PFSK-1 (cell line): ENCODE data around the gene C1orf167.

Source experiments
- POLR2AphosphoS5 ChIP-seq: IDR thresholded peaks from 2 replicates; pipeline ENCODE4 v1.6.1; 2012; ENCODE audit warnings: low read depth, mild to moderate bottlenecking, control low read depth, low read length, moderate library complexity
- TAF1 ChIP-seq: IDR thresholded peaks from 2 replicates; pipeline ENCODE4 v1.6.1; 2012; ENCODE audit warnings: low read length, control low read depth, borderline replicate concordance; ENCODE audit not compliant: insufficient read depth
- TF ChIP-seq, protein P1 (sequence below), 2 experiments: IDR thresholded peaks; 2 replicates each; pipeline versions ENCODE4 v1.6.1 to v1.8.0; 2011 to 2012; ENCODE audit warnings: low read depth in 2 of 2, low read length in 2 of 2, control low read depth in 1 of 2, inconsistent platforms in 1 of 2, mild to moderate bottlenecking in 1 of 2, moderate library complexity in 1 of 2; ENCODE audit not compliant: insufficient read depth in 1 of 2

DNA sequence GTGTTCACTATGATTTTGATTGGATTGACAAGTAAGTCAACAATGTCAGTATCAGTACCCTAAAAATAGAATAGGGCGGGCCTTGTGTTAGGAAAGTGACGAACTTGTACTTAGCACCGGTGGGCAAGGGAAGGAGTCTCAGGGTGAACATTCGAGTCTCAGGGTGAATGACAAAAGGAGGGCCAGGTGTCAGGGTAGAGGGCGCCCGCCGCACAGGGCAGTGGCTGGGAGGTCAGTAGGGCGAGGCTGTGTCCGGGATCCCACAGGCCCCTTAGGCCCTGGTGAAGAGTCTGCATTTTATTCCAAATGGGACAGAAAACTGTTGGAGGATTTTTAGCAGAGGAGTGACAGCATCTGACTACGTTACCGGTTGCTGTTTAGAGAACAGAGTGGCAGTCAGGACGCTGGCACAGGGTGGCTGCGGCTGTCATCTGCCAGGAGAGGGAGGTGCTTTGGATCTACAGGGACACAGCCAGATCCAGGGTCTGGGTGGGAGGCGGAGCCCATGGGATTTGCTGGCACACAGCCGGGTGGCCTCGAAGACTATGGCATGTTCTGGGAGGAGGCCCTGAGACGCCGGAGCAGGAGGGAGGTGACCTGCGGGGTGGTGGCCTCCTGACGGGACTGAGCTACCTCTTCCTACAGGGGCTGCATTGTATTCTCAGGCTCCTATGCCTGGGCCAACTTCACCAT lies 15.1 kb upstream of the C1orf167 start:
- TF ChIP-seq TAF1, result no peak
- TF ChIP-seq, protein P1, sequence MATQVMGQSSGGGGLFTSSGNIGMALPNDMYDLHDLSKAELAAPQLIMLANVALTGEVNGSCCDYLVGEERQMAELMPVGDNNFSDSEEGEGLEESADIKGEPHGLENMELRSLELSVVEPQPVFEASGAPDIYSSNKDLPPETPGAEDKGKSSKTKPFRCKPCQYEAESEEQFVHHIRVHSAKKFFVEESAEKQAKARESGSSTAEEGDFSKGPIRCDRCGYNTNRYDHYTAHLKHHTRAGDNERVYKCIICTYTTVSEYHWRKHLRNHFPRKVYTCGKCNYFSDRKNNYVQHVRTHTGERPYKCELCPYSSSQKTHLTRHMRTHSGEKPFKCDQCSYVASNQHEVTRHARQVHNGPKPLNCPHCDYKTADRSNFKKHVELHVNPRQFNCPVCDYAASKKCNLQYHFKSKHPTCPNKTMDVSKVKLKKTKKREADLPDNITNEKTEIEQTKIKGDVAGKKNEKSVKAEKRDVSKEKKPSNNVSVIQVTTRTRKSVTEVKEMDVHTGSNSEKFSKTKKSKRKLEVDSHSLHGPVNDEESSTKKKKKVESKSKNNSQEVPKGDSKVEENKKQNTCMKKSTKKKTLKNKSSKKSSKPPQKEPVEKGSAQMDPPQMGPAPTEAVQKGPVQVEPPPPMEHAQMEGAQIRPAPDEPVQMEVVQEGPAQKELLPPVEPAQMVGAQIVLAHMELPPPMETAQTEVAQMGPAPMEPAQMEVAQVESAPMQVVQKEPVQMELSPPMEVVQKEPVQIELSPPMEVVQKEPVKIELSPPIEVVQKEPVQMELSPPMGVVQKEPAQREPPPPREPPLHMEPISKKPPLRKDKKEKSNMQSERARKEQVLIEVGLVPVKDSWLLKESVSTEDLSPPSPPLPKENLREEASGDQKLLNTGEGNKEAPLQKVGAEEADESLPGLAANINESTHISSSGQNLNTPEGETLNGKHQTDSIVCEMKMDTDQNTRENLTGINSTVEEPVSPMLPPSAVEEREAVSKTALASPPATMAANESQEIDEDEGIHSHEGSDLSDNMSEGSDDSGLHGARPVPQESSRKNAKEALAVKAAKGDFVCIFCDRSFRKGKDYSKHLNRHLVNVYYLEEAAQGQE (IDR thresholded peaks at IDR 0.05; ENCODE audit: insufficient read depth in 1 of 2, low read depth in 2 of 2, low read length in 2 of 2), result no peak
- TF ChIP-seq POLR2AphosphoS5, result no peak
